GM20000 (cell line): ENCODE results near the gene ANKRD6.

Source experiments
- DNase-seq: peaks from one replicate; pipeline ENCODE4 v3.0.0; 2012; ENCODE audit warnings: low spot score
- TF ChIP-seq, protein P1 (sequence below): IDR thresholded peaks from 2 replicates; pipeline ENCODE4 v1.5.1; 2012; ENCODE audit warnings: mild to moderate bottlenecking, control low read depth; ENCODE audit errors: extremely low read depth, missing control alignments

ANKRD6 gene

DNA sequence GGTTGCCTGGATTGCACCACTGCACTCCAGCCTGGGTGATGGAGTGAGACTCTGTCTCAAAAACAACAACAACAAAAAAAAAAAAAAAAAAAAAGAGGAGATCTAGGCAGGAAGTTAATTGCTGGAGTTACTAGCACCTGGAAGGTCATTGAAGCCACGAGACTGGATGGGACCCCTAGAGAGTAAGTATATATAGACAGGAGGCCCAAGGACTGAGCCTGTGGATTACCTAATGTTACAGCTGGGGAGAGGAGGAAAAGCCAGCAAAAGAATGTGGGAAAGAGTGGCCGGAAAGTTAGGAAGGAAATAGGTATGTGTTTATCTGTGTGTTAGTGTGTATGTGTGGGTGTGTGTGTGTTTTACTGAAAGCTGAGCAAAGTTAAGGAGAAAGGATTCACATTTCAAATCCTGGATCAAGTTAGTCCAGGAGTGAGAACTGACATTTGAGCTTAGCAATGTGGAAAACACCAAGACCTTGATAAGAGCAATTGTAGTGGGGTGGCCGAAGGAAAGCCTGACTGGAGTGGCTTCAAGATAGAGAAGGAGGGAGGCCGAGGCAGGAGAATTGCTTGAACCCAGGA lies 38.4 kb downstream of the ANKRD6 start:
- TF ChIP-seq, protein P1, sequence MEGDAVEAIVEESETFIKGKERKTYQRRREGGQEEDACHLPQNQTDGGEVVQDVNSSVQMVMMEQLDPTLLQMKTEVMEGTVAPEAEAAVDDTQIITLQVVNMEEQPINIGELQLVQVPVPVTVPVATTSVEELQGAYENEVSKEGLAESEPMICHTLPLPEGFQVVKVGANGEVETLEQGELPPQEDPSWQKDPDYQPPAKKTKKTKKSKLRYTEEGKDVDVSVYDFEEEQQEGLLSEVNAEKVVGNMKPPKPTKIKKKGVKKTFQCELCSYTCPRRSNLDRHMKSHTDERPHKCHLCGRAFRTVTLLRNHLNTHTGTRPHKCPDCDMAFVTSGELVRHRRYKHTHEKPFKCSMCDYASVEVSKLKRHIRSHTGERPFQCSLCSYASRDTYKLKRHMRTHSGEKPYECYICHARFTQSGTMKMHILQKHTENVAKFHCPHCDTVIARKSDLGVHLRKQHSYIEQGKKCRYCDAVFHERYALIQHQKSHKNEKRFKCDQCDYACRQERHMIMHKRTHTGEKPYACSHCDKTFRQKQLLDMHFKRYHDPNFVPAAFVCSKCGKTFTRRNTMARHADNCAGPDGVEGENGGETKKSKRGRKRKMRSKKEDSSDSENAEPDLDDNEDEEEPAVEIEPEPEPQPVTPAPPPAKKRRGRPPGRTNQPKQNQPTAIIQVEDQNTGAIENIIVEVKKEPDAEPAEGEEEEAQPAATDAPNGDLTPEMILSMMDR = no peak

DNA sequence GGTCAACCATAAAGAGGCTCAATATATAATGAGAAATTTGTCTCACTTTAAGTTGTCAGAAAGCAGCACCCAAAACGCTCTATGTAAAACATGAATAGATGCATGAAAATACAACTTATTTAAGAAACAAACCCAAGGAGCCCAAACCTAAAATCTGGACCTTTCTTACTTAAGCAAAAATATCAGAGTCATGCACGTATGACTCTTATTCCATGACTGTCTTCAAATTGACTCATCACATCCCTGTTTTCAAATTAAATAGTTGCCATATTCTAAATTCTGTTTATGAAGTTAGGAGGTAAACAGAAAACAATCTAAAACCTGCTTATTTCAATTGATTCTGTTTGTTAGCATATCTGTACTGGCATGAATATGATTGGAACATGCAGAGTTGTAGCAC lies 42.1 kb downstream of the ANKRD6 start:
- no peak for DNase-seq
- TF ChIP-seq, protein P1 = no peak

More for the DNA sequence above, 38.4 kb downstream of the ANKRD6 start:
- no peak for DNase-seq

DNA sequence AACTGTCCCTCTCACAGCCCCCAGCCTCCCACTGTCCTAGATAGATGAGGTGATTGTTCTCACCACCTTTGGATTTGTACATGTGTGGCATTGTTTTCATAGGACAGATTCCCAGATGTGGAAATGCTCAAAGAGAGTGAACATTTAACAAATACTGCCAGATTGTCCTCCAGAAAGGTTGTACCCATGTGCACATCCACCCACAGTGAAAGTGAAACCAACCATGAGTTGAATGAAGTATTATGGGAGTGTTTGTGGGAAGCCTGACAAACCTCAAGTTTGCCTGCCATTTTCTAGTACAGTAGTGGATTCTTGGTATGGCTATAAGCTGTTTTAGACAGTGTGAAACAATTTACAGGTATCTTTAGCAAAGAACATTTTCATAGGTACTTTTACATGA lies 42.7 kb downstream of the ANKRD6 start:
- DNase-seq = no peak
- TF ChIP-seq, protein P1 = no peak

DNA sequence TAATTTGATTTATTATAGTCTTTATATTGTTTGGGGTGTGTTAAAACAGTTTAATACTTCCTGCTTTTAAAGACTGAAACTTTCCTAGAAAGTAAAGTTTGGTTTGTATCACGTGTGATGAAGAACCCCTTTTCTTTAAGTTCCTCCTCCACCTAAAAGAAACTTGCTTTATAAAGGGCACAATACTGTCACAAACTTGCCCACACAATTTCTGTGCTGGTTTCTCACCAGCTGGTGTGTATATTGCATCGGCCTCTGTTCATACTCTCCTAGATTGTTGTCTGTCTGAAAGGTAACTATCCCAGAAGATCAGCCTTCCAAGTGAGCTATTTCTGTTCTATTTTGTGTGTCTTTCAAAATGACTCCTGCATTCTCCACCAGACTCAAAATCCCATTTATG lies 46.9 kb downstream of the ANKRD6 start:
- no peak for DNase-seq
- TF ChIP-seq, protein P1 = no peak

DNA sequence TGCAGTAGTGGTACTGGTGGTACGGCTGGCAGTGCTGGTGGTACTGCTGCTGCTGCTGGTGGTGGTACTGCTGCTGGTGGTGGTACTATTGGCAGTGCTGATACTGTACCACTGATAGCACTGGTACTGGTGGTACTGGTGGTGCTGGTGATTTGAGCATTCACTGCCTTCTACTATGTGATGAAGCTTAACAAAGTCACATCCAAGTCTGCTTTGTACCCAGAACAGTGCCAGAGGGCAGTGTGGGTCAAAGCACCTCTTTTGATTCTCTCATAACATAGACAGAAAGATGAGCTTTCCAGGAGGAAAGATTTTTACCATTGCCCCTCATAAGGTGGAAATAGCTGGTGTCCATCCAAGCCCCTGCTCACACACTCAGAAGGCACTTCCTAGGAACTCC lies 48.7 kb downstream of the ANKRD6 start:
- DNase-seq = no peak
- TF ChIP-seq, protein P1 = no peak

DNA sequence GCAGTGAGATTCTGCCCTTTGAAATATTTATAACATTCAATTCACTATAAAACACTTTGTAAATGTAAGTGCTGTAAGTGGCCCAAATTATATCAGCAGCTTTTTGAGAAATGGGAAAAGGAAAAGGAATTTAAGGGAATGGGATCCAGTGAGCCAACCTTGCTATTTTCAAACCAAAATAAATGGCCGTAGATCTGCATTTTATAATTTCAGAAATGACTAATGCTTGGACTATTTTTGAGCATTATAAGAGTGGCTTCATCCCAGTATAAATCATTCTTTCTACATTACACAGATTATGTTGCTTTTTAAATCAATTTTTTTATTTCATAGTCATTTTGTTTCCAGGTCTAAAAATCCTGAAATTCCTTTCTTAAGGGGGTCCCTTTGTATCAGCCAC lies 49.2 kb downstream of the ANKRD6 start:
- TF ChIP-seq, protein P1 = no peak
- DNase-seq = no peak

DNA sequence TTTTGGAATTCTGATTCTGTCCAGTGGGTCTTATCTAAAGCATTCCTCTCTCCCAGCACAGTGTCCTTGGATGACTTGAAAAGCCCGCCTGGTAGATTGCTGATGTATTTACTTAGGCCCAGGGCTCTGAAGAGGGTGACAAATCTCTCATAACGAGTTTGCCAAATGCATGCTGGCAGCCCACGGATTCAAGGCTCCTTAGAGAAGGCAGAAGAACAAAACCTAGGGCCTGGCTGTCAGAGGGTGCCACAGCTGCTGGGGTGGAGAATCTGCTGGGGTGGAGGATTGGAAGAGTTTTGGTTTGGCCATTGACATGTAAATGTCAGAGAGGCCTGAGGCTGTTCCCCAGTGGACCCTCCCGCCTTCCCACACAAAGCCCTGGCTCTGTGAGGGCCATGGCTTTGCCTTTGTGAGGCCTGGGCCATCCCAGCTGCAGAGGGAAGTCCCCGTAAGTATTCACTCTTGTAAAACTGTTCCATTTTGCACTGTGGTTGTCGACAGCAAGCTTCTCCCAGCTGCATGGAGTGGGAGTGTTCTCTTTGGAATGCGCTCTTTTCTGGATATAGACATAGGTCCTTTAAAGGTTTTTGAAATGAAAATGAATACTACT lies 50.3 kb downstream of the ANKRD6 start:
- TF ChIP-seq, protein P1 = no peak
- no peak for DNase-seq
